HS-27A (cell line): Measurements from ENCODE around the gene WDR36.

Source experiments
- DNase-seq: peaks from one replicate; pipeline ENCODE4 v3.0.0-alpha.2; 2012; ENCODE audit warnings: low read depth, missing footprints

WDR36 gene

GRCh38 chr5:111106320-111106948, 14.3 kb downstream of the WDR36 start:
- DNase-seq, result no peak

DNA sequence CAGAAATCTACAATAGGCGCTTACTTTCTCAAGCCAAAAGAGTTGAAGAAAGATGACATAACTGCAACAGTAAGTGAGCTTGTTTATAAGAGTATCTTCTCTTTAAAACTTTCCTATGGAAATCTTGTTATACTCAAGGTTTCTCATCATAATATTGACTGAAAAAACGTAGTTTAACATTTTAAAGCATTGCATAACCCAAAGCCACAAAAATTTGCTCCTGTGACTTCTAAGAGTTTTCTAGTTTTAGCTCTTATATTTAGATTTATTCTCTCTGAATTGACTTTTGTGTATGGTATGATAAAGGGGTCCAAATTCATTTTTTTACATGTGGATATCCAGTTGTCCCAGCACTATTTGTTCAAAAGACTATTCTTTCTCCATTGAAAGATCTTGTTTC, 15.2 kb downstream of the WDR36 start:
- DNase-seq, result no peak

GRCh38 chr5:111111956-111112355, 19.8 kb downstream of the WDR36 start:
- DNase-seq, result no peak

DNA sequence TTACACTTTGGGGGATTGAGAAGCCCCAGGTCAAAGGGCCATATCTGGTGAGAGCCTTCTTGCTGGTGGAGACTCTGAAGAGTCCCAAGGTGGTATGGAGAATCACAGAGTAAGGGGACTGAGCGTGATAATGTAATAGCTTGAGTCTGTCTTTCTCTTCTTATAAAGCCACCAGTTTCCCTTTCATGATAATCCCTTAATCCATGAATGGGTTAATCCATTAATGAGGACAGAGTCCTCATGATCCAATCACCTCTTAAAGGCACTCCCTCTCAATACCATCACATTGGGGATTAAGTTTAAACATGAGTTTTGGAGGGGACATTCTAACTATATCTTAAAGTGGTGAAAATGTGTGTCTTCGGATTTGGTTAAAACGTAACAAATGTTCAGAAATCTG, 21.5 kb downstream of the WDR36 start:
- no peak for DNase-seq

DNA sequence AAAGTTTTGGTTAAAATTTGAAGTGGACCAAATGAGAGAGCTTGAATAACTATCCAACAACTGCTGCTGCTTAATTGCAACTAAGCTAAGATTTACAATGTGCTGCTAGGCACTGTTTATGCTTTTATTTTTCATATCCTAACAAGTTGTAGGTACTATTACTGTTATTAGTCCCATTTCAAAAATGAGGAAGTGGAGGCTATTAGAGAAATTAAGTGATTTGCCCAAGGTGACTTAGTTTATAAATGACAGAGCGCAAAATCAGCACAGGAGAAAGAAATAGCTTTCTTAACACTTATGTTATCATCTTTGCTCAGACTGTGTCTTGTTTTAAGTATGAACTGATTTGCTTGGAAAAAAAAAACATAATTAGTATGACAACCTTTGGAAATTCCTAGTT, 23.1 kb downstream of the WDR36 start:
- no peak for DNase-seq

DNA sequence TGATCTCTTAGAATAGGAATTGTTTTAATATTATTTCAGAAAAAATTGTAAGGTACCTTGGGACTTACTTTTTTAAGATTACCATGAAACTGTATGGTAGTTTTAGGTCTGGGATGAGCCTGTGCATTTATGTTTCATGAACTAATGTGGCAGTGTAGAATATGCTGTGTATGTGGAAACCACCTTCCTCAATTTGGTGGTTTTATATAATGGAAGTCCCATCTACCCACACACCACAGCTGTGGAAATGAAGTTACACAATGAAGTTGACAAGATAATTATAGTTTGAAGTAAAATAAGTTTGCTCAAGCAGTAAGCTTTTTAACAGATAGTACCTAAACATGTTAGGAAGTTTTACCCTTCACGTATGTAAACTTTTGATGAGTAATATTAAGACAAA, 24.4 kb downstream of the WDR36 start:
- DNase-seq, result no peak

DNA sequence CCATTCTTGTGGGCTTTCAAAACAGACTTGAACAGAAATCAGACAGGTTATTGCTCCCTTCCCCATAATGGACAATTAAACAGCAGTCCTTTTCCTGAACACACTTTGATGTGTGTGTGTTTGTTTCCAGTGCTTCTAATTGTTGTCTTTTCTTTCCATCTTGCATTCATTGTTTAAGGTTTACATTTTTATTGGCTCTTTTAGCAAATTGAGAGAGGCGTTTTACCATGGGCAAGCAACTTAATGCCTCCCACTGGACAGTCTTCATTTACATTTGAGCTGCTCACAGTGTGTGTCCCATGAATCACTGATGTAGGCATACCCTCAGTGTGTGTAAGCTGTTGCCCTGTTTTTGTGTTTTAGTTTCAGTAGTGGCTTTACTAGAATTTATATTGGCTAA, 25.0 kb downstream of the WDR36 start:
- no peak for DNase-seq

DNA sequence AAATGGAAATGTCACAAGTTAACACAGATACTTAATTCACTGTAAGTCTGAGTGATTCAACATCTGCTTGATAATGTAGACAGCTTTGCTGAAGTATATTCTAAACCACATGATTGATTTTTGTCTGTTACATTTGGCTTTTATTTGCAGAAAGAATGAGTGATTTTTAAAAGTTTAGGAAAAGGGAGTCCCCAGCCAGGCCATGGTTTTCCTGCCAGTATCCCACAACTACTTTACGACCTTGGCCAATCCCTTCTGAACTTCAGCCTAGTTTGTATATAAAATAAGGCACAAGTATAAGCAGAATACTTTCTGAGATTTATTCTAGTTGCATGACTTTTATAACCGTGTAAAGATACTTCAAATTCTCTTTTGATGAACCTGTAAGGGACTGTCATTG, 27.1 kb downstream of the WDR36 start:
- DNase-seq, result no peak

GRCh38 chr5:111119856-111120255, 27.7 kb downstream of the WDR36 start:
- DNase-seq, result no peak

- no peak for DNase-seq
Observed at GRCh38 chr5:111120911-111121310, 28.8 kb downstream of the WDR36 start.

GRCh38 chr5:111121926-111122325, 29.8 kb downstream of the WDR36 start:
- no peak for DNase-seq

GRCh38 chr5:111122398-111122797, 30.2 kb downstream of the WDR36 start:
- no peak for DNase-seq

DNA sequence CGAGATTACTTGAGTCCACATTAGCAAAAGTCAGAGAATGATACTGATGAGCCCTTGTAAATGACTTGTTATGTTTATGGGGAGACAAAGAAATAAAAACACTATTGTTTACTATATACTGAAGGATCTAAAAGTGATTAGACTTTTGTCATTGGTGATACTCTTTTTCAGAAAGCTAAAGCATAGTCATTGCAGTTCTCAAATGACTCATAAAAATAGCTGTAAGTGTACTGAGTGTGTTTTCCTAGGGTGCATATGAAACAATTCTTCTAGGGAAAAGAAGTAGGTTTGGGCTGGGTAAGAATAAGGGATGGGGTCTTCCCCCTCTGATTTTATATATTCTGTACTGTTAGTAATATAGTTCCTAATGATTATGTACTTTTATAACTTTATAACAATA, 32.6 kb downstream of the WDR36 start:
- no peak for DNase-seq

GRCh38 chr5:111126896-111127295, 34.7 kb downstream of the WDR36 start:
- no peak for DNase-seq

DNA sequence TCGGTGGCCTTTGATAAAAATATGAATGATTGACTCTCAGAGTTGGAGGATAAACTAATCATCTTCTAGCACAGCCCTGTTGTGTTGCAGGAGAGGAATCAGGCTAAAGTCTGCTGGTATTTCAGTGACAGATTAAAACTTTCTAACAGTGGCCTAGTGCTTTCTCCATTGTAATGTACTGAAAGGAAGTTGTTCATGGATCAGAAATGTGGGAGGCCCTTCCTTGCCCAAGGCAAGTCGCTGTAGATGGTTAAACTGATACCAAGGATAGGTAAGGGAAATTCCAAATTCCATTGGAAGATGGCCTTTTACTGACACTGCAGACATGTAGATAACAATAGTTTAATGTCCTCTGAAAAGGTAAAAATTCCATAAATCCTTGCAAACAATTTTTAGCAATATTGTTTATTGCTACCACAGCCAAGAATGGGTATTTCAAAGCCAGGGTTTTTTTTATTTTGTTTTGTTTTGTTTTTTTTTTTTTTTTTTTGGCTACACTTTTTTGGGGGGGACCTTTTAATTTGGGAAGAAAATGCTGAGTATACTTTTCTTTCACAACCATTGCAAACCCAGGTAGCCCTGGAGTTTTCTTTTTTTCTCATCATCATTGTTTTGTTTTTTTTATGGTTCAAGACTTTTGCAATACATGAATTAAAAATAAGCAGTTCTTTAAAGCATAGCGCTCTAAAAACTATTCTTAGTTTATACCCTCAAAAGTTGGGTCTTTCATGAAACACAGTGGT, 35.5 kb downstream of the WDR36 start:
- DNase-seq, result no peak

- no peak for DNase-seq
Observed at GRCh38 chr5:111129938-111130337, 37.8 kb downstream of the WDR36 start.

DNA sequence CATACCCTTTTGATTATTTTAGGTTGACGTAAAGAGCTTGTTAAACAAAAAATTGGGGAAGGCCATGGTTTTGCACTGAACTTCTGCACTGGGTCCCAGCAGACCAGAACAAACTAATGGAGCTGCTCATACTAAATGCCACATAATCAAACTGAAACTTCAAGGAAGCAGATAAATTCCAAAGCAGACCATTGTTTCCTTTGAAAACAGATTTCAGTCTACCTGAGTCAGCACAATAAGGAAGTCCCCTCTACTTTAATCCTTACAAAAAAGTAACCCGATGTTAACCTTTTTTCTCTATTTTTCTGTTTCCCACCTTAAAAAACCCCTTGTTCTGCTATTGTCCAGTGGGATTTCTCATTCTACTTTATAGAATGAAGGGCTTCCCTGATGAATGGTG, 39.2 kb downstream of the WDR36 start:
- DNase-seq, result no peak

DNA sequence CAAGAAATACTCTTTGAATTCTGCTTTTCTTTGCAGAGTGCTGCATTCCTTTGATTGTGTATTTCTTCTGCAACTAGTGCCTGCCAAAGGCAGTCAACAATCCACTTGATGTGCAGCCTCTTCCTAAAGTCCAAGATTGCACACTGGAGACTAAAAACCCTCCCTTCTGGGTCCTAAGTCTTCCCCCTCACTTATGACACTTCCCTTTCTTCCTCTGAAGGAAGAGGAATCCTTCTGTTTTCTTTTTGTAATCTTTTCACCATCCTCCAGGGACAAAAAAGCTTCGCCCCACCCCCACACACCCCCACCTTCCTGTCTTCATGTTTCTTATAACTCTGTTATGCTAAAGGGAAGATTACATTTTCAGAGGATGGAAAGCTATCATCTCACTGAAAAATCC, 39.9 kb downstream of the WDR36 start:
- no peak for DNase-seq

DNA sequence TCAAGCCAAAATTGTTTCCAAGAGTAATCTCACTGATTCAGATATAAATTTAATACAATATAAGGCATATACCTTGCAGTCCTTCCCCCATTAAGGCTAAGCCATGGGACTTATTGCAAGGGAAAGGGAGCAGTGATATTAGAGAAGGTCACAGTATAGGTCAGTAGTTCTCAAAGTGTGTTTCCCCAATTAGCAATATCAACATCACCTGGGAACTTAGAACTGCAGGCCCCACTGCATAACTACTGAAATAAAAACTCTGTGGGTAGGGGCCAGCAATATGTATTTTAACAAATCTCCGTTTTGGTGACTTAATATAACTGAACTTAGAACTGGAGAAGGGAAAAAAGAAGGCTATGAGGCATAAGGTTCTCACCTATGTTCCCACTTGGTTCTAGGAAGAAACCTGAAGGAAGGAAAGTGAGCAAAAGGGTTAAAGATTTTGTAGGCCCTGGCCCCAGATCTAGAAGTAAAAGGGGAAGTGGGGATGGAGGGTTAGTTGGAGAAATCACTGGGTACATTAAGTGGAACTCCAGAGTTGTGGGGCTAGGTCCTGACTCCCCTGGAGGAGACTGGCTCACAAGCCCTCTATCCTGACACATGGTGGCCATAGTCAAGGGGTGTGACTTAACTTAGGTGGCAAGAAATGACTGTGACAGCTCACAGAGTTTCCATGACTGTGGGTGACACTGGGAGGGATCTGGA, 40.7 kb downstream of the WDR36 start:
- no peak for DNase-seq

DNA sequence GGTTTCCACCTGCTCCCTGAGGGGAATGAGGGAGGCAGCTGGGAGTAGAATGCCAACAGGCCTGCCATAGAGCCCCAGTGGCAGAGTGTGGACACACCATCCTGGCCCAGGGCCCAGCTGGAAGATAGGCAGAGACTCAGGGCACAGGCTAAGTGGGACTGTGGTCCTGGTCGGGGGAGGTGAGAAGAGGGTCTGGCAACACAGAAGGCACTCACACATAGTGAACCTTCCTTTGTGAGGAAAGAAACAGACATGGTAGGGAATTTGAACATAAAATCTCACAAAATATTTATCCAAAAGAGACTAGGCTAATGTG, 41.2 kb downstream of the WDR36 start:
- no peak for DNase-seq

DNA sequence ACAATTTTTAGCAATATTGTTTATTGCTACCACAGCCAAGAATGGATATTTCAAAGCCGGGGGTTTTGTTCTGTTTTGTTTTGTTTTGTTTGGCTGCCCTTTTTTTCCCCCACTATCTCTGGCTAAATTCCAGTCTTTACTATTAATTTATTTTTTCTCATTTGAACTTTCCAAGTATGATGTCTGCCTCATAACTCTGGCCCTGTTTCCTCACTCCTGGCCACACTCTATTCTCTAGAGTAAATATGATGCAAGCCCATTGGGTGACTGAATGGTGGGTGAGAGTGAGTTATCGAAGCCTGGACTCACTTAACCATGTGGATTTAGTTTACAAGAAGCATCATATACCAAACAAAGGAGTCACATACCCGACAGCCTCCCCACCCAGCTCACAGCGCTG, 41.9 kb downstream of the WDR36 start:
- no peak for DNase-seq

DNA sequence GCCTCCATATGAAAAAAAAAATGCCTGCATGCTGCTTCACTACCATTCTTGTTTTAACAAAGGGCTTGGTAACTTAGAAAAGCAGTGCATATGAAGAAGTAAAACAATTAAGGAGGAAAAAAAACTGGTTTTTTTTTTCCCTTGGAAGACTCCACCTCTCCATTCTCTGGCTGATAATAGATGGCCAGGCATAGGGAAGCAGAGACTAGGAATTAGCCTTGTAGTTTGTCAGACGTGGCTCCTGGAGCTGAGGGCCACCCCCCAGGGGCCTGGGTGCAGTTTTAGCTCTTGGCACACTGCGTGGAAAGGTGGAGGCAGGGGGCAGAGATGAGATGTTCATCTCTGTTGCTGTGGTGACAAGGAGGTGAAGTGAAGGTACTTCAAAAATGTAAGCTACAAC, 42.7 kb downstream of the WDR36 start:
- no peak for DNase-seq

DNA sequence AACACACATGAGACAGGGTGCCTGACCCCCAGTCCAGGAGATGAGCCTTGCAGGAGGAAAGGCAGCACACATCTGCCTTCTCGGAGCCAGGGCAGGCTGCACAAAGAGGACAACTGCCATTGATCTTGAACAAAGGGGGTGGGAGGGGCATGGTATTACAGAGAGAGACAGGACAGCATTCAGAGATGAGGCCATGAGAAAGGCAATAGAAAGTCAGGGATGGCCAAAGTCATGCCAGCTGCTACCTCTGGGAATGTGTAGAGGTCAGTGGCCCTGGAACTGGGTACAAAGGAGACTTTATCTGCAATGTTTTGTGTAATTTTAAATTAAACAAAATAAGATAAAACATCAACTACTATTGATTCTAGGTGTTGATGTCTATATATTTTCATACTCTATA, 43.2 kb downstream of the WDR36 start:
- no peak for DNase-seq

- peak; percentile 33 for DNase-seq
Observed at GRCh38 chr5:111135946-111136345, 43.8 kb downstream of the WDR36 start.
